ENCODE data around the gene GRHPR.

DNA sequence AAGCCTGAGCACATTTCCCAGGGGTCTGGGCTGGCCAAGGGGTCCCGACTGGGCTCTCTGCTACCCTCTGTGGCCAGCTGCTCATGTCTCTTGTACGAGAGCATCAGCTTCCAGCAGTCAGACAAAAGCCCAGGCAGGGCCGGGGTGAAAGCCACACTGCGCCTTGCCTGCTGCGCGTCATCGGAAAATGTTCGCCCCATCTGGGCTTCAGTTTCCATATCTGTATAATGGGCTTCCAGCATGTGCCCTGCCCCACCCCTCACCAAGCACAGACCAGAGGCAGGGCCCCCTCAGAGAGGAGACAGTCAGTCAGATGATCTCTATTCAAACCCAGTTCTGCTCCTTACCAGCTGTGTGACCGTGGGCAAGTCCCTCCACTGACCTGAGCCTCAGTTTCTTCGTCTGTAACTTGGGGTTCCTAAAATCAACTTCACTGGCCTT, 8.0 kb upstream of the GRHPR start:
- TF ChIP-seq CTCF (IDR thresholded peaks at IDR 0.05) (no peak), EZH2 (IDR thresholded peaks at IDR 0.05) (no peak)

Data from neural progenitor cell (in vitro differentiated cells).